Erythroblast (primary cell): ENCODE data around the gene MARK2.

Source experiments
- GATA1 ChIP-seq: IDR thresholded peaks from 2 replicates; pipeline ENCODE4 v1.6.1; 2011; ENCODE audit warnings: low read depth, mild to moderate bottlenecking, control low read depth, low read length, moderate library complexity
- POLR2A ChIP-seq: IDR thresholded peaks from 2 replicates; pipeline ENCODE4 v1.6.1; 2011; ENCODE audit warnings: mild to moderate bottlenecking, low read length

GRCh38 chr11:63911876-63912275, 73.0 kb downstream of the MARK2 start:
- TF ChIP-seq POLR2A = no peak
- TF ChIP-seq GATA1 = no peak
